HG03521 (cell line): ENCODE measurements around the gene RXRA.

Source experiments
- ATAC-seq: cut with Tn5 transposase; IDR thresholded peaks from one replicate; pipeline ENCODE4 v1.9.1; 2021; ENCODE audit warnings: mild to moderate bottlenecking, moderate library complexity; ENCODE audit not compliant: unreplicated experiment

Gene RXRA

DNA sequence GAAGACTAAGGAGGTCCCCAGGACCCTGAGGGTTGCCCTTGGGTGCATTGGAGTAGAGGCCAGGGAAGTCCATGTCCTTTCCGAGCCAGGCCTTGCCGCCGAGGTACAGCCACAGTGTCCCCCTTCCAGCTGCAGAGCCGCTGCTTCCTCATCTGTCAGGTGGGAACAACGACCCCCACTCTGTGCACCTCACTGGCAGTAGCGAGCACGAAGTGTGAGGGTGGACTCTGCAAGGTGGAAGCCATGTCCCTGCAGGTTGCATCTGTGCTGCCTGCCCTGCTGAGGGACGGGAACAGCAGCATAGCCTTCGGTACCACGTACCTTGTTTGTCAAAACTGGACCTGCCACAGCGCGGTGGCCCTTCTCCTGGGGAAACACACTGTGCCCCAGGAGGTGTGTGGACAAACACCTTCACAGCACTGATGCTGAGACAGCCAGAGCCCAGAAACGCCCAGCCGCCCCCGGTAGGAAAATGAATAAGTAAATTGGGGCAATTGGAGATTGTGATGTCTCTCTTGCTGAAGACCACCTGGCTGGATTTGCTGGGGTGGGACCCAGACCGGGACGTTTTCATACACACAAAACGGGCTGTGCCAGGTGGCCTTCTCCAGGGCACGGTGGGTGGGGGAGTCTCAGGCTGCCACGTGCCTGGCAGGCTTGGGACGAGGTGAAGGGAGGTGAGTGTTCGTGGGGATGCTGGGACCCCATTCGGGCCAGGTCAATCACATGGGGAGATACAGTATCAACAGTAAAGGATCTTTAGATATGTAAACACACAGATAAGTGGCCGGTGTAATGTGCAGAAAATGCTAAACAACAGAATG is 157.3 kb downstream of the RXRA start:
- ATAC-seq: no peak

DNA sequence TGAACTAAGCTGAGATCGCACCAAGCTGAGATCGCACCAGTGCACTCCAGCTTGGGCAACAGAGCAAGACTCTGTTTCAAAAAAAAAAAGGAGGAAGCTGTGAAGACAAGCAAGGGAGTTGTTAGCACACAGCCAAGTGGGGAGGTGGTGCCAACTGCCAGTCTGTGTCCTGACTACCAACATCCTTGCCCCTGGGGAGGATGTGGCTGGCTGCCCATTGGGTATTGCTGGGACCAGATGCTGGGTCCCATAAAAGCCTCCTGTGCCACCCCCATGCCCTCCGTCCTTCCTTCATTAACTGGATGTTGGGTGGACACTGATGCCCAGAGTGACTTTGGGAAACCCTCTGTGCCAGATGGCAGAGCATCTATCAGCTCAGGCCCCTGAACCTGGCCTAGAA is 158.2 kb downstream of the RXRA start:
- no peak for ATAC-seq

DNA sequence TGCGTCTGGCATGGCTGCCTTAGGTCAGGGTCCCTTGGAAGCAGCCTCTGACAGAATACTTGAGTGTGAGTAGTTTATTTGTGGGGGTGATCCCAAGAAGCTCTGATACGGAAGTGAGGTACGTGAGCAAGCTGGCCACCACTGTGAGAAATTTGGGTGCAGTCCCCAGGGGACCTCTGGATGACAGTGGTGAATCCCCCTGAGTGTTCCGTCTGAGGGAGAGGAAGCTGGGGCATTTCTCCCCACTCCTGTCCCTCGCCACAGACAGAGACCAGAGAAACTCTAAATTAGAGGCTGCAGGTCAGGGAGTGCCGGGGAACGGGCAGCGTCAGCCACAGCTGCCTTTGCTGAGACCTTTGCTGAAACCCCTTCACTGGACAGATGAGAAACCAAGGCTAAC is 159.4 kb downstream of the RXRA start:
- ATAC-seq: no peak

GRCh38 chr9:134486143-134486591 is 159.9 kb downstream of the RXRA start:
- ATAC-seq: no peak

- ATAC-seq: no peak
Observed at GRCh38 chr9:134486596-134486995, 160.3 kb downstream of the RXRA start.
